HCT116 (cell line): ENCODE measurements around the gene POLR1A. TPM values are rescaled to one million over a fixed set of nuclear protein-coding genes. Genes with fewer than 3 reads are reported as not detected.

Experiments used
- ATAC-seq: fragments of 200-7000 bp; cut with Tn5 transposase; 2 replicates; pipeline ENCODE4 v1.9.1; 2020; ENCODE audit warnings: mild to moderate bottlenecking, moderate library complexity
- BruUV-seq: library from RNA; stranded (reverse); fragments of 400-500 nt; replicated peaks from 2 replicates; lab custom pipeline; 2021; lab: Mats Ljungman, UMichigan
- CTCF ChIA-PET: fragments of 300-600 bp; sonication (Branson Sonifier 250); formaldehyde crosslinking; loops from one replicate; lab custom pipeline; 2021; ENCODE audit warnings: antibody characterized with exemption; lab: Charles Lee
- POLR2A ChIA-PET: fragments of 300-600, 350-600 bp; sonication (Branson Sonifier 250); formaldehyde crosslinking; loops from one replicate; lab custom pipeline; 2021; ENCODE audit warnings: antibody characterized with exemption; lab: Charles Lee
- RAD21 ChIA-PET, 2 experiments: fragments of 300-600 bp; sonication (Branson Sonifier 250); formaldehyde crosslinking; loops; one replicate each; lab custom pipeline; 2023; ENCODE audit warnings: low total read pairs in 2 of 2; ENCODE audit not compliant: uncharacterized antibody in 2 of 2, unreplicated experiment in 2 of 2, low non-redundant PET in 1 of 2; lab: Charles Lee
- DNase-seq: peaks from one replicate; pipeline ENCODE4 v3.0.0-alpha.2; 2010; ENCODE audit warnings: low read depth, low spot score
- H2AFZ ChIP-seq: fragments of 200-600 bp; shearing (Covaris generic), sonication (generic); 2 replicates; pipeline ENCODE4 v1.6.1; 2017; ENCODE audit warnings: low read depth, mixed run types, mixed read lengths, antibody characterized with exemption, low read length; ENCODE audit not compliant: poor library complexity, severe bottlenecking
- H3K27ac ChIP-seq: 2 replicates; pipeline ENCODE4 v1.5.1; 2012; ENCODE audit warnings: low read depth, low read length
- H3K27me3 ChIP-seq: fragments of 200-600 bp; sonication (generic); 2 replicates; pipeline ENCODE4 v1.6.1; 2016; ENCODE audit warnings: mixed run types, low read length, mixed read lengths; ENCODE audit not compliant: insufficient read depth
- H3K36me3 ChIP-seq, 2 experiments: fragments of 200-500 bp in 1 of 2; fragments of 200-600 bp in 1 of 2; sonication (Bioruptor generic) in 1 of 2; sonication (generic) in 1 of 2; 2 replicates each; pipeline versions ENCODE4 v1.5.1 to v1.6.1; 2014 to 2016; ENCODE audit warnings: low read length in 2 of 2, inconsistent platforms in 1 of 2, mixed read lengths in 1 of 2, mixed run types in 1 of 2; ENCODE audit not compliant: insufficient read depth in 2 of 2, control insufficient read depth in 1 of 2
- H3K4me1 ChIP-seq, 2 experiments: fragments of 200-600 bp in 1 of 2; sonication (generic) in 1 of 2; 2 replicates each; pipeline versions ENCODE4 v1.5.1 to v1.6.1; 2012 to 2017; ENCODE audit warnings: low read length in 2 of 2, inconsistent platforms in 1 of 2, mild to moderate bottlenecking in 1 of 2, mixed read lengths in 1 of 2, mixed run types in 1 of 2, moderate library complexity in 1 of 2; ENCODE audit not compliant: insufficient read depth in 2 of 2, control insufficient read depth in 1 of 2
- H3K4me2 ChIP-seq: fragments of 200-600 bp; sonication (generic); 2 replicates; pipeline ENCODE4 v1.6.1; 2017; ENCODE audit warnings: mixed run types, low read length, mixed read lengths
- H3K4me3 ChIP-seq, 2 experiments: fragments of 200-600 bp in 1 of 2; sonication (generic) in 1 of 2; replicated peaks in 1 of 2; 2 replicates each; pipeline ENCODE4 v1.5.1; 2011 to 2016; ENCODE audit warnings: low read length in 2 of 2, control low read depth in 1 of 2, low read depth in 1 of 2, mild to moderate bottlenecking in 1 of 2, mixed read lengths in 1 of 2, mixed run types in 1 of 2
- H3K79me2 ChIP-seq: fragments of 200-600 bp; sonication (generic); 2 replicates; pipeline ENCODE4 v1.6.1; 2017; ENCODE audit warnings: mild to moderate bottlenecking, mixed run types, low read length, moderate library complexity, mixed read lengths; ENCODE audit not compliant: insufficient read depth
- H3K9ac ChIP-seq: fragments of 200-600 bp; sonication (generic); 2 replicates; pipeline ENCODE4 v1.6.1; 2016; ENCODE audit warnings: low read length, mixed read lengths
- H3K9me2 ChIP-seq: fragments of 200-600 bp; sonication (generic), shearing (Covaris generic); 2 replicates; pipeline ENCODE4 v1.6.1; 2017; ENCODE audit warnings: mixed run types, mild to moderate bottlenecking, moderate library complexity; ENCODE audit not compliant: insufficient read depth
- H3K9me3 ChIP-seq, 2 experiments: fragments of 200-500 bp in 1 of 2; fragments of 200-600 bp in 1 of 2; sonication (Bioruptor generic) in 1 of 2; sonication (generic) in 1 of 2; 2 replicates each; pipeline ENCODE4 v1.6.1; 2014 to 2017; ENCODE audit warnings: low read length in 2 of 2, mixed read lengths in 2 of 2, inconsistent platforms in 1 of 2, low read depth in 1 of 2, mild to moderate bottlenecking in 1 of 2, mixed run types in 1 of 2, moderate library complexity in 1 of 2; ENCODE audit not compliant: control insufficient read depth in 1 of 2, insufficient read depth in 1 of 2
- H4K20me1 ChIP-seq: fragments of 200-600 bp; sonication (generic), shearing (Covaris generic); 2 replicates; pipeline ENCODE4 v1.6.1; 2017; ENCODE audit warnings: mixed run types, mild to moderate bottlenecking, moderate library complexity; ENCODE audit not compliant: insufficient read depth
- EGR1 ChIP-seq: IDR thresholded peaks from 2 replicates; pipeline ENCODE4 v1.6.1; 2012; ENCODE audit warnings: low read depth
- ELF1 ChIP-seq: IDR thresholded peaks from 2 replicates; pipeline ENCODE4 v1.6.1; 2012; ENCODE audit warnings: low read depth, borderline replicate concordance
- EZH2 ChIP-seq: fragments of 200-600 bp; sonication (generic); IDR thresholded peaks from 2 replicates; pipeline ENCODE4 v1.6.1; 2017; ENCODE audit warnings: antibody characterized with exemption, mixed run types
- EZH2phosphoT487 ChIP-seq: fragments of 200-600 bp; IDR thresholded peaks from 2 replicates; pipeline ENCODE4 v1.6.1; 2018; ENCODE audit warnings: antibody characterized with exemption, borderline replicate concordance
- FOSL1 ChIP-seq: IDR thresholded peaks from 2 replicates; pipeline ENCODE4 v1.6.1; 2012; ENCODE audit warnings: low read depth
- POLR2A ChIP-seq: IDR thresholded peaks from 2 replicates; pipeline ENCODE4 v1.7.0; 2011; ENCODE audit warnings: borderline replicate concordance; ENCODE audit not compliant: insufficient read depth, insufficient read length; ENCODE audit errors: extremely low read depth
- POLR2AphosphoS5 ChIP-seq: IDR thresholded peaks from 2 replicates; pipeline ENCODE4 v1.6.1; 2011; ENCODE audit warnings: mild to moderate bottlenecking, low read depth, low read length, moderate library complexity
- RAD21 ChIP-seq: IDR thresholded peaks from 2 replicates; pipeline ENCODE4 v1.6.1; 2012; ENCODE audit warnings: low read depth, mild to moderate bottlenecking
- SIN3A ChIP-seq: IDR thresholded peaks from 2 replicates; pipeline ENCODE4 v1.6.1; 2012; ENCODE audit warnings: low read depth
- SP1 ChIP-seq: IDR thresholded peaks from 2 replicates; pipeline ENCODE4 v1.6.1; 2012; ENCODE audit warnings: low read depth
- SRF ChIP-seq: IDR thresholded peaks from 2 replicates; pipeline ENCODE4 v1.6.1; 2012; ENCODE audit warnings: low read depth
- TCF7L2 ChIP-seq: IDR thresholded peaks from 2 replicates; pipeline ENCODE4 v1.7.0; 2011; ENCODE audit warnings: borderline replicate concordance, inconsistent platforms; ENCODE audit not compliant: insufficient read depth, insufficient read length; ENCODE audit errors: extremely low read depth
- YY1 ChIP-seq: IDR thresholded peaks from 2 replicates; pipeline ENCODE4 v1.6.1; 2011; ENCODE audit warnings: low read length, low read depth, moderate library complexity, mild to moderate bottlenecking; ENCODE audit not compliant: insufficient replicate concordance; ENCODE audit errors: extremely low read depth
- ZFX ChIP-seq: fragments of 450-650 bp; IDR thresholded peaks from 2 replicates; pipeline ENCODE4 v1.6.1; 2017
- ZNF274 ChIP-seq: fragments of 200-500 bp; sonication (Bioruptor generic); IDR thresholded peaks from 2 replicates; pipeline ENCODE4 v1.6.1; 2014; ENCODE audit warnings: mild to moderate bottlenecking, low read depth, low read length, inconsistent platforms
- intact Hi-C: fragments of 100-400 bp; cut with micrococcal nuclease; formaldehyde crosslinking; loops from 2 replicates; pipeline ENCODE4 v1.10.0; 2022
- total RNA-seq: library from RNA; stranded (reverse); gene quantifications from one replicate; pipeline ENCODE4 v1.2.1, GENCODE V29; 2021; ENCODE audit not compliant: unreplicated experiment
- TF ChIP-seq, protein P1 (sequence below): IDR thresholded peaks from 2 replicates; pipeline ENCODE4 v1.6.1; 2012
- TF ChIP-seq, protein P2 (sequence below): IDR thresholded peaks from 2 replicates; pipeline ENCODE4 v1.6.1; 2012
- TF ChIP-seq, protein P3 (sequence below), 3 experiments: fragments of 200-600 bp in 1 of 3; sonication (generic) in 1 of 3; IDR thresholded peaks in 2 of 3; conservative IDR thresholded peaks in 1 of 3; 2 replicates each; pipeline ENCODE4 v1.5.1; 2012 to 2017; ENCODE audit warnings: low read depth in 2 of 3, low read length in 2 of 3, antibody characterized with exemption in 1 of 3, borderline replicate concordance in 1 of 3, control low read depth in 1 of 3, mild to moderate bottlenecking in 1 of 3, mixed read lengths in 1 of 3, mixed run types in 1 of 3, moderate library complexity in 1 of 3; ENCODE audit not compliant: insufficient read depth in 1 of 3

POLR1A gene
- total RNA-seq, 1 experiment from 2014 or later = 46.6 TPM

DNA sequence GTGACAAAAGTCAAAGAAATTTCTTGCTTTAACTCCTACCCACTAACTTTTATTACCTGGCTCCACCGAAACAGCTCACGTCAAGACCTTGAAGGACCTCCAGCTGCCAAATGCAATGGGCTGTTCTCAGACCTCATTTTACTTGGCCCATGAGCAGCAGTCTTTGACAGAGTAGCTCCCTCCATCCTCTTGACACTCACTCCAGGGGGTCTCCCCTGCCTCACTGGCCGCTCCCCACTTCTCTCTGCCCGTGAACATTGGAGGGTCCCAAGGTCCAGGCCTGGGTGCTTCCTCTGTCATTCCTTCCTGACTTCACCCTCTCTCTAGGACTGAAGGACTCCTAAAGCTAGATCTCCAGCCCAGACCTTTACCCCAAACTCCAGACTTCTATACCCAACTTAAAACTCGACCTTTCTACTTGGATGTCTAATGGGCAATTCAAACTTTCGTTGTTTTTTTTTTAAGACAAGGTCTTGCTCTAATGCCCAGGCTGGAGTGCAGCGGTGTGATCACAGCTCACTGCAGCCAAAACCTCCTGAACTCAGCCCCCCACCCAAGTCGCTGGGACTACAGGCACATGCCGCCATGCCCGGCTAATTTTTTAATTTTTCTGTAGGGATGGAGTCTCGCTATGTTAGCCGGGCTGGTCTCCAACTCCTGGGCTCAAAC is 124.0 kb downstream of the POLR1A start:
- DNase-seq = no peak
- intact Hi-C loops = no loop called here
- TF ChIP-seq, protein P1, sequence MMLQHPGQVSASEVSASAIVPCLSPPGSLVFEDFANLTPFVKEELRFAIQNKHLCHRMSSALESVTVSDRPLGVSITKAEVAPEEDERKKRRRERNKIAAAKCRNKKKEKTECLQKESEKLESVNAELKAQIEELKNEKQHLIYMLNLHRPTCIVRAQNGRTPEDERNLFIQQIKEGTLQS = no peak
- TF ChIP-seq EZH2 (no peak), ZNF274 (no peak), POLR2AphosphoS5 (no peak), SRF (no peak), EGR1 (no peak), EZH2phosphoT487 (no peak), TCF7L2 (no peak), SP1 (no peak), FOSL1 (no peak), YY1 (no peak), ZFX (no peak), RAD21 (no peak), SIN3A (no peak), ELF1 (no peak), POLR2A (no peak)
- TF ChIP-seq, protein P2, sequence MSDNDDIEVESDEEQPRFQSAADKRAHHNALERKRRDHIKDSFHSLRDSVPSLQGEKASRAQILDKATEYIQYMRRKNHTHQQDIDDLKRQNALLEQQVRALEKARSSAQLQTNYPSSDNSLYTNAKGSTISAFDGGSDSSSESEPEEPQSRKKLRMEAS = no peak
- TF ChIP-seq, protein P3, sequence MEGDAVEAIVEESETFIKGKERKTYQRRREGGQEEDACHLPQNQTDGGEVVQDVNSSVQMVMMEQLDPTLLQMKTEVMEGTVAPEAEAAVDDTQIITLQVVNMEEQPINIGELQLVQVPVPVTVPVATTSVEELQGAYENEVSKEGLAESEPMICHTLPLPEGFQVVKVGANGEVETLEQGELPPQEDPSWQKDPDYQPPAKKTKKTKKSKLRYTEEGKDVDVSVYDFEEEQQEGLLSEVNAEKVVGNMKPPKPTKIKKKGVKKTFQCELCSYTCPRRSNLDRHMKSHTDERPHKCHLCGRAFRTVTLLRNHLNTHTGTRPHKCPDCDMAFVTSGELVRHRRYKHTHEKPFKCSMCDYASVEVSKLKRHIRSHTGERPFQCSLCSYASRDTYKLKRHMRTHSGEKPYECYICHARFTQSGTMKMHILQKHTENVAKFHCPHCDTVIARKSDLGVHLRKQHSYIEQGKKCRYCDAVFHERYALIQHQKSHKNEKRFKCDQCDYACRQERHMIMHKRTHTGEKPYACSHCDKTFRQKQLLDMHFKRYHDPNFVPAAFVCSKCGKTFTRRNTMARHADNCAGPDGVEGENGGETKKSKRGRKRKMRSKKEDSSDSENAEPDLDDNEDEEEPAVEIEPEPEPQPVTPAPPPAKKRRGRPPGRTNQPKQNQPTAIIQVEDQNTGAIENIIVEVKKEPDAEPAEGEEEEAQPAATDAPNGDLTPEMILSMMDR (IDR thresholded peaks at IDR 0.05 in 2 of 3, conservative IDR thresholded peaks at IDR 0.05 in 1 of 3; ENCODE audit: borderline replicate concordance in 1 of 3, insufficient read depth in 1 of 3, low read depth in 2 of 3, low read length in 2 of 3) = no peak
- TF ChIP-seq, all 23 proteins: peak for 0
- Histone ChIP-seq H3K9ac (no peak overlapping the region), H3K27me3 (no peaks in the 10 kb centered on the region), H3K79me2 (no peaks in the 10 kb centered on the region), H3K9me3 (no peaks in the 10 kb centered on the region), H3K4me3 (no peak overlapping the region), H3K4me2 (no peak overlapping the region), H4K20me1 (no peaks in the 10 kb centered on the region), H2AFZ (no peak overlapping the region), H3K27ac (no peak overlapping the region), H3K4me1 (peaks cover 0 to 3% of the 10 kb centered on the region in 2 experiments; a peak in 1 of 4 replicates), H3K9me2 (no peaks in the 10 kb centered on the region), H3K36me3 (no peaks in the 10 kb centered on the region)
- no peak for ATAC-seq
- RAD21 ChIA-PET = no interaction called here
- CTCF ChIA-PET = no interaction called here
- POLR2A ChIA-PET = no interaction called here
- no TSS peak for BruUV-seq
